K562 (cell line): ENCODE data around the gene TFF1. TPM values are rescaled to one million over a fixed set of nuclear protein-coding genes. Genes with fewer than 3 reads are reported as not detected.

Experiments
- ATAC-seq: fragments of 200-7000 bp; cut with Tn5 transposase; 3 replicates; pipeline ENCODE4 v1.9.1; 2020; ENCODE audit warnings: moderate library complexity
- BruUV-seq: library from RNA; stranded (reverse); fragments of 400-500 nt; replicated peaks from 2 replicates; lab custom pipeline; 2021; lab: Mats Ljungman, UMichigan
- CTCF ChIA-PET: fragments of 300-600 bp; formaldehyde crosslinking; extraction: SDS; loops from one replicate; lab custom pipeline; 2021; ENCODE audit warnings: low intra/inter-chr PET ratio; lab: Yijun Ruan, JAX
- POLR2A ChIA-PET: fragments of 300-600, 350-650 bp; sonication (Branson Sonifier 250); formaldehyde crosslinking; extraction: SDS; loops from one replicate; lab custom pipeline; 2021; ENCODE audit warnings: antibody characterized with exemption, inconsistent platforms; lab: Yijun Ruan, JAX
- DNase-seq, 4 experiments: peaks; one replicate each; pipeline versions ENCODE4 v3.0.0 to v3.0.0-alpha.2; 2011 to 2018; ENCODE audit warnings: low spot score in 3 of 4, mixed read lengths in 3 of 4; ENCODE audit errors: extremely low read depth in 1 of 4
- FAIRE-seq: peaks from 2 replicates; lab custom pipeline; 2011; peaks lifted over from hg19 to GRCh38; lab: Jason Lieb, UNC
- H2AFZ ChIP-seq: 2 replicates; pipeline ENCODE4 v1.6.0; 2011; ENCODE audit warnings: low read depth, low read length, control low read depth, inconsistent platforms
- H3K27ac ChIP-seq: fragments of 200-600 bp; 3 replicates; pipeline ENCODE4 v1.8.0; 2011; ENCODE audit warnings: low read depth, mild to moderate bottlenecking, control low read depth, inconsistent platforms, low read length, moderate library complexity, mixed read lengths; ENCODE audit errors: extremely low read depth
- H3K27me3 ChIP-seq, 2 experiments: fragments of 300-600 bp in 1 of 2; 2 replicates in 1 of 2; 3 replicates in 1 of 2; pipeline versions ENCODE4 v1.6.0 to v1.8.0; 2011; ENCODE audit warnings: inconsistent platforms in 2 of 2, low read length in 2 of 2, mild to moderate bottlenecking in 1 of 2, mixed read lengths in 1 of 2, moderate library complexity in 1 of 2; ENCODE audit not compliant: control insufficient read depth in 2 of 2, insufficient read depth in 2 of 2
- H3K36me3 ChIP-seq: fragments of 300-600 bp; 3 replicates; pipeline ENCODE4 v1.8.0; 2011; ENCODE audit warnings: mild to moderate bottlenecking, low read length, inconsistent platforms; ENCODE audit not compliant: control insufficient read depth, insufficient read depth
- H3K4me1 ChIP-seq, 2 experiments: fragments of 200-600 bp in 1 of 2; replicated peaks in 1 of 2; 2 replicates in 1 of 2; 3 replicates in 1 of 2; pipeline versions ENCODE4 v1.5.1 to v1.8.0; 2011; ENCODE audit warnings: inconsistent platforms in 2 of 2, low read length in 2 of 2, mild to moderate bottlenecking in 1 of 2, mixed read lengths in 1 of 2, moderate library complexity in 1 of 2; ENCODE audit not compliant: control insufficient read depth in 2 of 2, insufficient read depth in 2 of 2
- H3K4me2 ChIP-seq: 2 replicates; pipeline ENCODE4 v1.6.1; 2011; ENCODE audit warnings: low read length, control low read depth, inconsistent platforms, mixed read lengths; ENCODE audit not compliant: insufficient read depth
- H3K4me3 ChIP-seq: fragments of 200-600 bp; sonication (generic), shearing (Covaris generic); 2 replicates; pipeline ENCODE4 v1.5.1; 2016; ENCODE audit warnings: control low read depth, inconsistent platforms
- H3K79me2 ChIP-seq: fragments of 200-600 bp; 3 replicates; pipeline ENCODE4 v1.8.0; 2011; ENCODE audit warnings: low read length, inconsistent platforms; ENCODE audit not compliant: control insufficient read depth, insufficient read depth
- H3K9ac ChIP-seq, 2 experiments: 2 replicates each; pipeline versions ENCODE4 v1.6.0 to v1.6.1; 2011; ENCODE audit warnings: low read depth in 2 of 2, low read length in 2 of 2, control low read depth in 1 of 2, inconsistent platforms in 1 of 2, mild to moderate bottlenecking in 1 of 2, mixed read lengths in 1 of 2; ENCODE audit not compliant: insufficient read depth in 1 of 2
- H3K9me1 ChIP-seq: one replicate; pipeline ENCODE4 v1.6.0; 2011; ENCODE audit warnings: inconsistent platforms, mild to moderate bottlenecking, low read length, moderate library complexity; ENCODE audit not compliant: control insufficient read depth, insufficient read depth
- H3K9me3 ChIP-seq: replicated peaks from 2 replicates; pipeline ENCODE4 v1.5.1; 2011; ENCODE audit warnings: low read depth, low read length, inconsistent platforms; ENCODE audit not compliant: control insufficient read depth, insufficient read depth
- H4K20me1 ChIP-seq: replicated peaks from 2 replicates; pipeline ENCODE4 v1.6.1; 2011; ENCODE audit warnings: low read length, inconsistent platforms, mixed read lengths; ENCODE audit not compliant: control insufficient read depth, insufficient read depth
- CAMTA2 ChIP-seq: fragments of 250-450 bp; sonication (Bioruptor Pico); conservative IDR thresholded peaks from 2 replicates; pipeline ENCODE4 v1.5.1; 2022
- CEBPG ChIP-seq, 3 experiments: fragments of 200-800 bp in 1 of 3; sonication (Bioruptor generic) in 1 of 3; sonication (generic) in 1 of 3; formaldehyde crosslinking in 1 of 3; IDR thresholded peaks in 2 of 3; conservative IDR thresholded peaks in 1 of 3; 2 replicates each; pipeline versions ENCODE4 v1.6.1 to v1.8.0; 2016 to 2022; ENCODE audit warnings: missing compliant biosample characterization in 2 of 3, missing genetic modification characterization in 2 of 3, mild to moderate bottlenecking in 1 of 3, missing genetic modification reagents in 1 of 3
- CREM ChIP-seq: IDR thresholded peaks from 2 replicates; pipeline ENCODE4 v1.6.1; 2014; ENCODE audit warnings: antibody characterized with exemption, low read depth
- EP300 ChIP-seq: IDR thresholded peaks from 2 replicates; pipeline ENCODE4 v1.6.1; 2012; ENCODE audit warnings: low read length, improper control_type of control experiment
- ETV1 ChIP-seq: fragments of 450-650 bp; conservative IDR thresholded peaks from 2 replicates; pipeline ENCODE4 v1.6.1; 2016; ENCODE audit warnings: missing genetic modification characterization, control low read depth, low read depth, missing compliant biosample characterization
- FOXK2 ChIP-seq, 2 experiments: fragments of 450-650 bp; IDR thresholded peaks in 1 of 2; conservative IDR thresholded peaks in 1 of 2; 2 replicates each; pipeline ENCODE4 v1.6.1; 2016; ENCODE audit warnings: low read depth in 2 of 2, mild to moderate bottlenecking in 1 of 2
- MTA3 ChIP-seq: fragments of 450-650 bp; formaldehyde crosslinking; IDR thresholded peaks from 2 replicates; pipeline ENCODE4 v1.6.1; 2017; ENCODE audit warnings: mild to moderate bottlenecking, borderline replicate concordance
- MYC ChIP-seq, 2 experiments: fragments of 250-450 bp in 1 of 2; sonication (Bioruptor Pico) in 1 of 2; IDR thresholded peaks; 2 replicates each; pipeline versions ENCODE4 v1.5.1 to v1.6.1; 2012 to 2021; ENCODE audit warnings: low read depth in 2 of 2, borderline replicate concordance in 1 of 2, improper control_type of control experiment in 1 of 2, low read length in 1 of 2, mild to moderate bottlenecking in 1 of 2, moderate library complexity in 1 of 2
- NRF1 ChIP-seq, 2 experiments: fragments of 450-650 bp; IDR thresholded peaks in 1 of 2; conservative IDR thresholded peaks in 1 of 2; 2 replicates each; pipeline ENCODE4 v1.6.1; 2014; ENCODE audit warnings: mild to moderate bottlenecking in 2 of 2
- RAD21 ChIP-seq, 2 experiments: fragments of 250-450 bp in 1 of 2; fragments of 450-650 bp in 1 of 2; sonication (Bioruptor Pico) in 1 of 2; formaldehyde crosslinking in 1 of 2; IDR thresholded peaks in 1 of 2; conservative IDR thresholded peaks in 1 of 2; 2 replicates each; pipeline versions ENCODE4 v1.4.0 to v1.8.0; 2020 to 2022; ENCODE audit warnings: mild to moderate bottlenecking in 2 of 2, moderate library complexity in 1 of 2
- RB1 ChIP-seq: fragments of 450-650 bp; IDR thresholded peaks from 2 replicates; pipeline ENCODE4 v1.6.1; 2017; ENCODE audit warnings: low read depth, mild to moderate bottlenecking
- SIN3B ChIP-seq: fragments of 450-650 bp; IDR thresholded peaks from 2 replicates; pipeline ENCODE4 v1.6.1; 2017; ENCODE audit warnings: low read depth, mild to moderate bottlenecking, moderate library complexity
- SMC3 ChIP-seq: conservative IDR thresholded peaks from 2 replicates; pipeline ENCODE4 v1.6.1; 2011; ENCODE audit warnings: low read depth, low read length, improper control_type of control experiment; ENCODE audit not compliant: insufficient read depth
- SNRNP70 ChIP-seq: fragments of 200-400 bp; formaldehyde crosslinking; optimal IDR thresholded peaks from 2 replicates; pipeline ENCODE3; 2017; ENCODE audit warnings: low read depth, low read length
- TRIM25 ChIP-seq: fragments of 450-650 bp; IDR thresholded peaks from 2 replicates; pipeline ENCODE4 v1.7.0; 2016; ENCODE audit warnings: borderline replicate concordance
- WGBS: fragments of 100-300 bp; shearing (Covaris generic); methylation state at CpG from one replicate; pipeline ENCODE4 v1.1.6; 2016; ENCODE audit warnings: low coverage, mixed read lengths; ENCODE audit not compliant: insufficient coverage; ENCODE audit errors: missing lambda C conversion rate; 5-methylcytosine and 5-hydroxymethylcytosine counted together
- in situ Hi-C: fragments of 300-500 bp; cut with MboI; formaldehyde crosslinking; loops from 4 replicates; pipeline ENCODE4 v1.15.0; 2018; ENCODE audit warnings: inconsistent platforms, mixed read lengths
- intact Hi-C: fragments of 100-400 bp; cut with micrococcal nuclease; formaldehyde crosslinking; loops from 2 replicates; pipeline ENCODE4 v1.14.2; 2022
- polyA plus RNA-seq, 8 experiments: library from polyadenylated mRNA; depleted of rRNA in 4 of 8; stranded (reverse) in 5 of 8; unstranded in 3 of 8; fragments of >200 nt; fragmentation: Nextera tagmentation in 2 of 8; fragmentation: Illumina TruSeq in 1 of 8; extraction: Ambion mirVana in 2 of 8; extraction: Trizol in 1 of 8; gene quantifications; 2 replicates each; pipeline versions ENCODE4 v1.2.1 to v1.2.3, GENCODE V29; 2011 to 2014; ENCODE audit warnings: inconsistent platforms in 1 of 8, missing spikeins in 1 of 8
- total RNA-seq, 7 experiments: library from RNA; depleted of rRNA in 6 of 7; stranded (reverse); fragments of >200 nt in 6 of 7; fragmentation: Illumina TruSeq in 2 of 7; extraction: Trizol in 2 of 7; gene quantifications; 2 replicates each; pipeline versions ENCODE4 v1.2.1 to v1.2.3, GENCODE V29; 2011 to 2021; ENCODE audit warnings: low replicate concordance in 1 of 7
- TF ChIP-seq, protein P1 (sequence below): fragments of 450-650 bp; formaldehyde crosslinking; IDR thresholded peaks from 2 replicates; pipeline ENCODE4 v1.4.0; 2022; ENCODE audit warnings: mild to moderate bottlenecking, moderate library complexity

The TFF1 gene
- total and polyA plus RNA-seq, 9 of the 15 experiments (the other 6 are each of a cell fraction or from before 2014, with no cell fraction given), result 0.31 TPM; not detected in 8

DNA sequence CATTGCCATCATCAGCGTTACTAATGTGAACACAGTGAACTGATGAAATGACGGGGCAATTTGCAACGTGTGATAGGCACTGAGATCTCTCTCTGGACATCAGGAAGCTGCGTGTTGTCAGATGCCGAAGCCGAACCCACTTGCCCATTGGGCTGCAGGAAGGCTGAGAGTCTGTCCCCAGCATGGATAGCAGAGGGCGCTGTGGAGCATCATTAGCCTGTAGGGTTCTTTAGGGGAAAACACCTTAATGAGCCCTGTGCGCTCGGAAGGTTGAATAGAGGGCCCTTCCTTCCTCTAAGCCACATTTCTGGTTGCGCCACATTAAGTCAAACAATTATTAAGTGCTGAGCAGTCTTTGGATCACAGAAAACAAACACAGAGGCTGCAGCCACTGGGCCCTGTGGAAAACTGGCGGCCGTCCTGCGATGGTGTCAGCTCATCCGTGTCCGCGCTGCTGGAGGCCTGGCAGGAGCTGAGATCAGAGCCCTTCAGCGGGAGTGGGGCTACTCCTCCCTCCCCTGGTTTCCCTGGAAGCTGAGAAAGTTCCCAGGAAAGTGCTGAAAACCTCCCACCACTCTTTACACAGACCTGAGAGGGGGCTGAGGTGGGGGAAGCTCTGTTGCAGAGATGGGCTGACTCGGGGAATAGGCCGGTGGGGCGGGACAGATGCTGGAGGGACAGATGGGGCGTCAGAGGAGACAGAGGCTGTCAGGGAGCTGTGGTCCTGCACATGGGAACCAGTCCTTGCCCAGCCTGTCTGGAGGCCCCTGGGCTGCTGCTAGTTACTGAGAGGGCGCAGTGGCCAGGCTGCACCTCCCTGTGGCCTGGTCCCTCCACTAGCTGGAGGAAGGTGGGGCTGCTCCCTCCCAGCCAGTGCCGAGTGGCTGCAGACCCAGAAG, 28.3 kb downstream of the TFF1 start:
- intact Hi-C loops (loop anchor here (10.0 kb wide), 1 partner anchor 117 kb away; no protein-coding TSS in a partner anchor), in situ Hi-C loops (no loop called here)
- no peaks in the 10 kb centered on the region for H4K20me1 ChIP-seq
- peak; percentile 88 for FAIRE-seq
- no peaks in the 10 kb centered on the region for H3K79me2 ChIP-seq
- H3K27me3 ChIP-seq, result peaks cover 3 to 37% of the 10 kb centered on the region in 2 experiments; a peak in 4 of 5 replicates
- no peaks in the 10 kb centered on the region for H3K9me1 ChIP-seq
- no peaks in the 10 kb centered on the region for H3K9me3 ChIP-seq
- H3K36me3 ChIP-seq, result no peaks in the 10 kb centered on the region
- no peak overlapping the region for H3K9ac ChIP-seq
- H3K4me2 ChIP-seq, result no peak overlapping the region
- no TSS peak for BruUV-seq
- peak; percentile 65 to 77 (median 74) for DNase-seq
- no peak overlapping the region for H2AFZ ChIP-seq
- no peak overlapping the region for H3K27ac ChIP-seq
- peak; percentile 98 for ATAC-seq
- H3K4me3 ChIP-seq, result no peak overlapping the region
- ChIA-PET POLR2A (interaction anchor here (0.6 kb wide), 1 partner anchor 717 kb away, joined by 3 read pairs; no protein-coding TSS in a partner anchor), CTCF (interaction anchor here (0.5 to 1.6 kb wide), 2 partner anchors 29 to 111 kb away, joined by 4 to 6 read pairs; no protein-coding TSS in a partner anchor)
- 15% methylated on average over 23 of the region's 23 CpGs for WGBS
- peaks cover 0 to 7% of the 10 kb centered on the region in 2 experiments; a peak in 1 of 5 replicates for H3K4me1 ChIP-seq
- peak; percentile 42; the same call in 1 of the 2 replicates for TF ChIP-seq RB1
- peak; percentile 33; the same call in 1 of the 2 replicates for TF ChIP-seq CREM
- TF ChIP-seq CEBPG (CRISPR knock-in tag; IDR thresholded peaks at IDR 0.05), result peak; percentile 60
- TF ChIP-seq CEBPG (tag; conservative IDR thresholded peaks at IDR 0.05 in 1 of 2, IDR thresholded peaks at IDR 0.05 in 1 of 2), result peak in 1 of 2 experiments; percentile 63; a peak in 2 of 4 replicates
- TF ChIP-seq, protein P1, sequence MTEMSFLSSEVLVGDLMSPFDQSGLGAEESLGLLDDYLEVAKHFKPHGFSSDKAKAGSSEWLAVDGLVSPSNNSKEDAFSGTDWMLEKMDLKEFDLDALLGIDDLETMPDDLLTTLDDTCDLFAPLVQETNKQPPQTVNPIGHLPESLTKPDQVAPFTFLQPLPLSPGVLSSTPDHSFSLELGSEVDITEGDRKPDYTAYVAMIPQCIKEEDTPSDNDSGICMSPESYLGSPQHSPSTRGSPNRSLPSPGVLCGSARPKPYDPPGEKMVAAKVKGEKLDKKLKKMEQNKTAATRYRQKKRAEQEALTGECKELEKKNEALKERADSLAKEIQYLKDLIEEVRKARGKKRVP (CRISPR knock-in tag), result peak; percentile 59; the same call in 1 of the 2 replicates
- 0 out of 2 replicates have a peak, but pooled peaks have one; percentile 38 for TF ChIP-seq MYC (IDR thresholded peaks at IDR 0.05; ENCODE audit: low read depth, low read length)
- no peak for TF ChIP-seq MYC (CRISPR knock-in tag; IDR thresholded peaks at IDR 0.05; ENCODE audit: borderline replicate concordance, low read depth)
- TF ChIP-seq SMC3, result peak; percentile 90
- no peak for TF ChIP-seq CAMTA2
- TF ChIP-seq EP300, result peak; percentile 42; the same call in 1 of the 2 replicates
- no peak for TF ChIP-seq SNRNP70
- 0 out of 2 replicates have a peak, but pooled peaks have one; percentile 8 for TF ChIP-seq SIN3B
- TF ChIP-seq RAD21 (CRISPR knock-in tag; conservative IDR thresholded peaks at IDR 0.05 in 1 of 2, IDR thresholded peaks at IDR 0.05 in 1 of 2), result peak; percentile 61 to 77
- TF ChIP-seq ETV1 (tag), result 0 out of 2 replicates have a peak, but pooled peaks have one; percentile 11
- TF ChIP-seq FOXK2 (conservative IDR thresholded peaks at IDR 0.05 in 1 of 2, IDR thresholded peaks at IDR 0.05 in 1 of 2; ENCODE audit: low read depth in 2 of 2), result peak in 1 of 2 experiments; percentile 19; a peak in 1 of 4 replicates
- no peak for TF ChIP-seq MTA3
- no peak for TF ChIP-seq TRIM25
- peak; percentile 18 to 32; a peak in 2 of 4 replicates for TF ChIP-seq NRF1 (conservative IDR thresholded peaks at IDR 0.05 in 1 of 2, IDR thresholded peaks at IDR 0.05 in 1 of 2)
